Vagina (tissue), 2 donors: ENCODE measurements around the gene AKR1B1. TPM values are rescaled to one million over a fixed set of nuclear protein-coding genes. Genes with fewer than 3 reads are reported as not detected.

Experiments used
- DNase-seq, 2 donors: peaks; one replicate each; pipeline ENCODE4 v3.0.0-alpha.2; 2017; ENCODE audit errors: extremely low spot score in 2 of 2
- H3K27ac ChIP-seq: fragments of 200-600 bp; sonication (generic); one replicate; pipeline ENCODE4 v1.5.1; 2019
- H3K27me3 ChIP-seq: fragments of 200-600 bp; sonication (generic); one replicate; pipeline ENCODE4 v1.5.1; 2019
- H3K36me3 ChIP-seq, 2 donors: fragments of 200-600 bp; sonication (generic); one replicate each; pipeline ENCODE4 v1.5.1; 2017 to 2019
- H3K4me1 ChIP-seq: fragments of 200-600 bp; sonication (generic); one replicate; pipeline ENCODE4 v1.5.1; 2019
- H3K4me3 ChIP-seq, 2 donors: fragments of 200-600 bp; sonication (generic); 1 replicate in 1 of 2; 2 replicates in 1 of 2; pipeline ENCODE4 v1.5.1; 2016 to 2019
- H3K9me3 ChIP-seq: fragments of 200-600 bp; sonication (generic); one replicate; pipeline ENCODE4 v1.5.1; 2019
- POLR2A ChIP-seq, 2 donors: fragments of 450-650 bp; IDR thresholded peaks; one replicate each; pipeline ENCODE4 v1.6.1; 2017; ENCODE audit warnings: antibody characterized with exemption in 2 of 2, mild to moderate bottlenecking in 2 of 2, moderate library complexity in 2 of 2
- POLR2AphosphoS5 ChIP-seq, 2 donors: sonication (generic); formaldehyde crosslinking; IDR thresholded peaks; one replicate each; pipeline ENCODE4 v1.9.0; 2017; ENCODE audit warnings: antibody characterized with exemption in 2 of 2, mild to moderate bottlenecking in 2 of 2, low read depth in 1 of 2; ENCODE audit not compliant: insufficient read depth in 1 of 2
- intact Hi-C: fragments of 100-400 bp; cut with DNase I; formaldehyde crosslinking; loops from one replicate; pipeline ENCODE4 v1.15.1; 2023
- total RNA-seq: library from RNA; depleted of rRNA; stranded (reverse); fragments of >200 nt; gene quantifications from one replicate; pipeline ENCODE4 v1.2.3, GENCODE V29; 2016
- TF ChIP-seq, protein P1 (sequence below), 3 experiments: fragments of 450-650 bp in 2 of 3; fragments of 200-600 bp in 1 of 3; sonication (generic) in 1 of 3; IDR thresholded peaks; one replicate each; pipeline ENCODE4 v1.5.1; 2017 to 2019; ENCODE audit warnings: antibody characterized with exemption in 3 of 3, mild to moderate bottlenecking in 2 of 3, moderate library complexity in 2 of 3

The AKR1B1 gene
- 79.1 TPM for total RNA-seq

GRCh38 chr7:134458806-134459698 is at the start of gene AKR1B1:
AKR1B1 (minus strand) TSS chr7:134459100; CDS start chr7:134459062, 38 bp downstream.
- TF ChIP-seq, protein P1, sequence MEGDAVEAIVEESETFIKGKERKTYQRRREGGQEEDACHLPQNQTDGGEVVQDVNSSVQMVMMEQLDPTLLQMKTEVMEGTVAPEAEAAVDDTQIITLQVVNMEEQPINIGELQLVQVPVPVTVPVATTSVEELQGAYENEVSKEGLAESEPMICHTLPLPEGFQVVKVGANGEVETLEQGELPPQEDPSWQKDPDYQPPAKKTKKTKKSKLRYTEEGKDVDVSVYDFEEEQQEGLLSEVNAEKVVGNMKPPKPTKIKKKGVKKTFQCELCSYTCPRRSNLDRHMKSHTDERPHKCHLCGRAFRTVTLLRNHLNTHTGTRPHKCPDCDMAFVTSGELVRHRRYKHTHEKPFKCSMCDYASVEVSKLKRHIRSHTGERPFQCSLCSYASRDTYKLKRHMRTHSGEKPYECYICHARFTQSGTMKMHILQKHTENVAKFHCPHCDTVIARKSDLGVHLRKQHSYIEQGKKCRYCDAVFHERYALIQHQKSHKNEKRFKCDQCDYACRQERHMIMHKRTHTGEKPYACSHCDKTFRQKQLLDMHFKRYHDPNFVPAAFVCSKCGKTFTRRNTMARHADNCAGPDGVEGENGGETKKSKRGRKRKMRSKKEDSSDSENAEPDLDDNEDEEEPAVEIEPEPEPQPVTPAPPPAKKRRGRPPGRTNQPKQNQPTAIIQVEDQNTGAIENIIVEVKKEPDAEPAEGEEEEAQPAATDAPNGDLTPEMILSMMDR (IDR thresholded peaks at IDR 0.05), result peak in 1 of 3 experiments; percentile 37
- TF ChIP-seq POLR2A (IDR thresholded peaks at IDR 0.05), result no peak
- peak in 1 of 2 donors; percentile 88 for TF ChIP-seq POLR2AphosphoS5 (IDR thresholded peaks at IDR 0.05; ENCODE audit: insufficient read depth in 1 of 2, low read depth in 1 of 2)
- no peaks in the 10 kb centered on the region for H3K9me3 ChIP-seq
- DNase-seq, result peak in 1 of 2 donors; percentile 93
- intact Hi-C loops, result no loop called here
- H3K36me3 ChIP-seq, result no peaks in the 10 kb centered on the region
- peaks cover 19% of the 10 kb centered on the region for H3K4me1 ChIP-seq
- H3K4me3 ChIP-seq, result peak within 1 kb of the TSS; percentile 81 to 83
- H3K27me3 ChIP-seq, result no peaks in the 10 kb centered on the region
- H3K27ac ChIP-seq, result peak within 1 kb of the TSS; percentile 88

DNA sequence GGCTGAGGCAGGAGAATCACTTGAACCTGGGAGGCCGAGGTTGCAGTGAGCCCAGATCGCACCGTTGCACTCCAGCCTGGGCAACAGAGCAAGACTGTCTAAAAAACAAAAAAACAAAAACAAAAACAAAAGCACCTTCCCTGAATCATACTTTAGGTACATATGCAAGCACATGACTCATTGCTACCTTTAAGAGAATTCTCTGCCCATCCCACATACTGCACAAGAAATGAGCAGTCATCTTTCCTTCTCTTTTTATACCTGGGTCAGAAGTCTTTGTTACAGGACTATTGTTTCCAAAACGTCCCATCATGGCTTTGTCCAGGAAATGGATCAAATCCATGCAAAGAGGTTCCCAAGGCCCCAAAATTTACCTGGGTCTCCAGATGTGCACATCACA is 47.0 kb upstream of the AKR1B1 start:
- DNase-seq, result no peak
- H3K36me3 ChIP-seq, result no peaks in the 10 kb centered on the region
- H3K27me3 ChIP-seq, result no peaks in the 10 kb centered on the region
- H3K4me3 ChIP-seq, result no peak overlapping the region
- intact Hi-C loops, result no loop called here
- TF ChIP-seq, protein P1 (IDR thresholded peaks at IDR 0.05), result no peak
- TF ChIP-seq POLR2A (IDR thresholded peaks at IDR 0.05), result no peak
- TF ChIP-seq POLR2AphosphoS5 (IDR thresholded peaks at IDR 0.05; ENCODE audit: insufficient read depth in 1 of 2, low read depth in 1 of 2), result no peak
- H3K9me3 ChIP-seq, result no peaks in the 10 kb centered on the region
- H3K4me1 ChIP-seq, result no peaks in the 10 kb centered on the region
- no peak overlapping the region for H3K27ac ChIP-seq

DNA sequence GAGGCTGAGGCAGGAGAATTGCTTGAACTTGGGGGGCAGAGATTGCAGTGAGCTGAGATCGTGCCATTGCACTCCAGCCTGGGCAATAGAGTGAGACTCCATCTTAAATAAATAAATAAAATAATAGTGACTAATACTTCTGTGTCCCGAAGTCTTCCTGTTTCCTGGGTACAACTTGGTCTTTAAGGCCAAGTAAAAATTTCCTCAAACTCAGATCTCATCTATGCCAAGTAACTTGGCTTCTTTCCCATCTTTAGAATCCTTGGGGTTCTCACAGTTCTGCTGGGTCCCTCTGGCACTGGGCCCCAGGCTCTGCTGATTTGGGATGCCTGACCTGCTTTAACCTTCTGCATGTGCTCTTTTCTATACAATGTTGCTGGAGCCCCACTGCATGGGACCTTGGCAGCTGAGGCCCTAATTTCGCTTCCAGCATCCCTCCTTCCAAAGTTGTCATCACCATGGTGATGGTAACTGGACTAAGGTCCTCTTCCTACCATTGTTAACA is 45.8 kb upstream of the AKR1B1 start:
- intact Hi-C loops, result no loop called here
- H3K9me3 ChIP-seq, result no peaks in the 10 kb centered on the region
- H3K27me3 ChIP-seq, result no peaks in the 10 kb centered on the region
- H3K4me3 ChIP-seq, result no peak overlapping the region
- no peak for DNase-seq
- TF ChIP-seq, protein P1 (IDR thresholded peaks at IDR 0.05), result no peak
- TF ChIP-seq POLR2AphosphoS5 (IDR thresholded peaks at IDR 0.05; ENCODE audit: insufficient read depth in 1 of 2, low read depth in 1 of 2), result no peak
- no peak for TF ChIP-seq POLR2A (IDR thresholded peaks at IDR 0.05)
- H3K27ac ChIP-seq, result no peak overlapping the region
- H3K4me1 ChIP-seq, result no peaks in the 10 kb centered on the region
- H3K36me3 ChIP-seq, result no peaks in the 10 kb centered on the region

- peak overlapping the region; percentile 68 for H3K27ac ChIP-seq
- H3K4me1 ChIP-seq, result no peaks in the 10 kb centered on the region
- intact Hi-C loops, result no loop called here
- H3K4me3 ChIP-seq, result no peak overlapping the region
- TF ChIP-seq, protein P1 (IDR thresholded peaks at IDR 0.05), result no peak
- peak in 1 of 2 donors; percentile 65 for TF ChIP-seq POLR2AphosphoS5 (IDR thresholded peaks at IDR 0.05; ENCODE audit: insufficient read depth in 1 of 2, low read depth in 1 of 2)
- H3K27me3 ChIP-seq, result no peaks in the 10 kb centered on the region
- DNase-seq, result peak in 1 of 2 donors; percentile 91
- H3K36me3 ChIP-seq, result no peaks in the 10 kb centered on the region
- no peaks in the 10 kb centered on the region for H3K9me3 ChIP-seq
These were observed 43.8 kb upstream of the AKR1B1 start for GRCh38 chr7:134502463-134503371.
